Skeletal muscle tissue (tissue), 4 donors: Measurements from ENCODE around the gene AADAT. TPM values are rescaled to one million over a fixed set of nuclear protein-coding genes. Genes with fewer than 3 reads are reported as not detected.
"Not testable (repeated sequence)": the region's sequence is repeated elsewhere in the genome, so short reads cannot be mapped to it uniquely, and the experiment has no call there.

Experiments used
- H3K27ac ChIP-seq: one replicate; pipeline ENCODE4 v1.7.0; 2013; ENCODE audit warnings: mild to moderate bottlenecking, low read depth, low read length, inconsistent platforms
- H3K27me3 ChIP-seq, 3 donors: one replicate each; pipeline ENCODE4 v1.7.0; 2013; ENCODE audit warnings: low read length in 3 of 3; ENCODE audit not compliant: control insufficient read depth in 3 of 3, insufficient read depth in 3 of 3
- H3K36me3 ChIP-seq, 3 donors: one replicate each; pipeline ENCODE4 v1.7.0; 2013; ENCODE audit warnings: low read length in 3 of 3; ENCODE audit not compliant: control insufficient read depth in 3 of 3, insufficient read depth in 3 of 3
- H3K4me1 ChIP-seq, 3 donors: one replicate each; pipeline ENCODE4 v1.7.0; 2013; ENCODE audit warnings: low read length in 3 of 3, mild to moderate bottlenecking in 3 of 3; ENCODE audit not compliant: control insufficient read depth in 3 of 3, insufficient read depth in 3 of 3
- H3K4me3 ChIP-seq, 3 donors: one replicate each; pipeline ENCODE4 v1.7.0; 2013; ENCODE audit warnings: low read length in 3 of 3
- H3K9ac ChIP-seq, 3 donors: one replicate each; pipeline ENCODE4 v1.7.0; 2013; ENCODE audit warnings: low read length in 3 of 3, mild to moderate bottlenecking in 3 of 3, moderate library complexity in 2 of 3, low read depth in 1 of 3
- H3K9me3 ChIP-seq, 3 donors: one replicate each; pipeline ENCODE4 v1.7.0; 2013; ENCODE audit warnings: low read length in 3 of 3; ENCODE audit not compliant: control insufficient read depth in 3 of 3
- total RNA-seq: library from RNA; depleted of rRNA; stranded (reverse); fragments of >200 nt; gene quantifications from one replicate; pipeline ENCODE4 v1.2.3, GENCODE V29; 2014
- donor health status: Osteomylitis.

AADAT gene
- total RNA-seq, 1 donor from 2014 or later = 2.1 TPM

DNA sequence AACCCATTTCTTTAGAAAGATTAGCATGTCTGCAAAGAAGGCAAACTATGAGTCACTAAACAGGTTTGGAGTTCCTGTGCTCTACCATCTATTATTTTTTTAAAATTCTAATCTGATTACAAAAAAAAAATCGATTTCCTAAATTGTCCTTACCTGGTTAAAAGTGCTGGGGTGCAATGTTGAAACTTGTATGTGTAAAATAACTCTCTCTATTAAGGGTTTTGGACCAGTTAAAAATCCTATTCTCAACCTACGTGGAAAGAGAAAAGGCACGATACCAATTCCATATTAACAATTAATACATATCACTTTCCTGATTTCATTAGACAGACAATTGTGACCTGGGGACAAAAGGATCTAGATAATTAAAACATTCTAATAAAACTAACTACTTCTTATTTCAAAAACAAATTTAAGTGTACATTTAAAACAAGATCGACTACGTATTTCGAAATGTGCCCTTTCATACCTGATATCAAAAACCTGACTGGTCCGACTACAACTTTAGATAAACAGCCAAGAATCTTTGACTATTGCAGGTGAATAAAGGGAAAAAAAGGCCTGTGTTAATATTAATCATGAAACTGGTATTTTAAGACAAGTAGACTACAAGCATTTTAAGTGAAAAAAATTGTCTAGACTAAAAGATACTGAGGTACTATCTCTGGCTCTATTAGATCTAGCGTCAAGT is 21.2 kb downstream of the AADAT start:
- Histone ChIP-seq H3K9ac (no peak overlapping the region), H3K4me3 (no peak overlapping the region), H3K27ac (no peak overlapping the region), H3K36me3 (peaks cover 2 to 12% (median 10%) of the 10 kb centered on the region in 3 donors), H3K9me3 (no peaks in the 10 kb centered on the region), H3K27me3 (no peaks in the 10 kb centered on the region), H3K4me1 (no peaks in the 10 kb centered on the region)

- no peak overlapping the region for H3K9ac ChIP-seq
- no peak overlapping the region for H3K27ac ChIP-seq
- H3K4me3 ChIP-seq = no peak overlapping the region
- no peaks in the 10 kb centered on the region for H3K9me3 ChIP-seq
- no peaks in the 10 kb centered on the region for H3K4me1 ChIP-seq
- H3K27me3 ChIP-seq = no peaks in the 10 kb centered on the region
- peaks cover 0 to 4% (median 0%) of the 10 kb centered on the region in 3 donors for H3K36me3 ChIP-seq
These were observed 30.3 kb downstream of the AADAT start for GRCh38 chr4:170059421-170059820.

GRCh38 chr4:170058826-170059225 is 30.9 kb downstream of the AADAT start:
- H3K4me3 ChIP-seq = no peak overlapping the region
- peaks cover 0 to 4% (median 0%) of the 10 kb centered on the region in 3 donors for H3K36me3 ChIP-seq
- H3K9me3 ChIP-seq = no peaks in the 10 kb centered on the region
- H3K4me1 ChIP-seq = no peaks in the 10 kb centered on the region
- H3K27me3 ChIP-seq = no peaks in the 10 kb centered on the region
- no peak overlapping the region for H3K27ac ChIP-seq
- no peak overlapping the region for H3K9ac ChIP-seq

- Histone ChIP-seq H3K36me3 (peaks cover 0 to 4% (median 0%) of the 10 kb centered on the region in 3 donors), H3K27ac (no peak overlapping the region), H3K9me3 (no peaks in the 10 kb centered on the region), H3K4me3 (no peak overlapping the region), H3K4me1 (no peaks in the 10 kb centered on the region), H3K27me3 (no peaks in the 10 kb centered on the region), H3K9ac (no peak overlapping the region)
These were observed 31.9 kb downstream of the AADAT start for GRCh38 chr4:170057866-170058265.

- H3K9ac ChIP-seq = no peak overlapping the region
- no peak overlapping the region for H3K4me3 ChIP-seq
- H3K4me1 ChIP-seq = no peaks in the 10 kb centered on the region
- no peaks in the 10 kb centered on the region for H3K9me3 ChIP-seq
- no peaks in the 10 kb centered on the region for H3K27me3 ChIP-seq
- no peak overlapping the region for H3K27ac ChIP-seq
- H3K36me3 ChIP-seq = no peaks in the 10 kb centered on the region
These were observed 36.8 kb downstream of the AADAT start for GRCh38 chr4:170052919-170053318.

DNA sequence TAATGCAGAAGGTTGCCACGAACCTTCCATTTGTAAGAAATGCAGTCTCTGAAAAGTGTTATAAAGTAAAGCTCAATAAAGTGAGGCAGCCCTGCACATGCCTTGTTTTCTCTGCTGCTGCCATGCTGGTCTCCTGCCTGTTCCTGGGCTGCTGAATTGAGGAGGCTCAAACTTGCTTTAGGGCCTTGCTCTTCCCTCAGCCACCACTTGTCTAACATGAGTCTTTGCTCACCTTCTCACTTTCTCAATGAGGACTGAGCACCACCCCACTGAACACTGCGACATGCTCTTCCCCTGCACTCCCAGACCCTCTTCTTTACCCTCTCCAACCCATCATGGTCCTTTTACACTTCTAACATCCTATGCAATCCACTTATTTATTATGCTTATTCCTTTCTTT is 38.4 kb downstream of the AADAT start:
- no peak overlapping the region for H3K4me3 ChIP-seq
- H3K36me3 ChIP-seq = no peaks in the 10 kb centered on the region
- H3K9me3 ChIP-seq = no peaks in the 10 kb centered on the region
- no peak overlapping the region for H3K9ac ChIP-seq
- no peak overlapping the region for H3K27ac ChIP-seq
- H3K4me1 ChIP-seq = no peaks in the 10 kb centered on the region
- no peaks in the 10 kb centered on the region for H3K27me3 ChIP-seq

DNA sequence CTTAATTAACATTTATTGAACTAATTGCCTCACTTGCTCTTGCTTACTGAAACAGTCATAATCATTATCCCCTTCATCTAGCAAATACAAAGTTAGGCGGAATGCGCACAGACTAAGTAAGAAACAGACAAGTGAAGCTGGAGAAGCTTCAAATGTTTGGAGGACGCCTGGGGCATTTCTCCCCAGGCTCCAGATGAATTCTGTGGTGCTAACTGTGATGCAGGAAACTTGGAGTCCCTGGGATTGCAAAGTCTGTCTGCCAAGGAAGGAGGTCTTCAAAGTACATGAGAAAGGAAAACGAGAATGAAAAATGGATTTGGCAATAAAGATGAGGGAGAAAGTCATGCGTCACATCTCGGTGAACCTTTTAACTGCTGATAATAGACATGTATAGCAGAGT is 40.0 kb downstream of the AADAT start:
- no peak overlapping the region for H3K4me3 ChIP-seq
- no peaks in the 10 kb centered on the region for H3K9me3 ChIP-seq
- H3K9ac ChIP-seq = no peak overlapping the region
- H3K27ac ChIP-seq = no peak overlapping the region
- H3K27me3 ChIP-seq = no peaks in the 10 kb centered on the region
- H3K36me3 ChIP-seq = no peaks in the 10 kb centered on the region
- H3K4me1 ChIP-seq = no peaks in the 10 kb centered on the region

DNA sequence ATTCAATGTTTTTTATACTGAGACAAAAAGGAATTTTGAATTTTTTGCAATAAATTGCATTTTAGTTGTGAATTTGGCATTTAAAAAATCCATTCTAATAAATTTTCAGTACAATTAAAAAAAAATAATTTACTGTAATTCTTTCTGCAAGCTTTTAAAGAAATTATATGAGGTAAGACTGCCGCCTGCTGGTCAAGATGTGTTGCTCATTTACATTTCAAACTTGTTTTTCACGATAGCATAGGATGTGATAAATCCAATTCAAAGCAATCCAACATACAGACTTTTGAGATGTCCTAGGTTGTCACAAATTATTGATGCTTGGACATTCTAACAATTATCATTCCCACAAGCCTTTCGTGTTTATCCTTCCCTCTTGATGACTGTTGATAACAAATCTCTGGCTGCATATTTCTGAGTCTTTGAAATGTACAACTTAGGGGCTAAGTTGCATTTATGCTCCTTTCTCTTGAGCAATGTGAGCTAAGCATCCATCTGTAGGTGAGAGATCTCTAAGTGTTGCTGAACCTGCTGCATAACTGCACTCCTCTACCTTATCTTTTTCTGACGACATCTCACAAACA is 41.9 kb downstream of the AADAT start:
- no peak overlapping the region for H3K27ac ChIP-seq
- H3K4me3 ChIP-seq = no peak overlapping the region
- no peaks in the 10 kb centered on the region for H3K4me1 ChIP-seq
- no peaks in the 10 kb centered on the region for H3K36me3 ChIP-seq
- H3K27me3 ChIP-seq = no peaks in the 10 kb centered on the region
- H3K9me3 ChIP-seq = no peaks in the 10 kb centered on the region
- H3K9ac ChIP-seq = no peak overlapping the region

DNA sequence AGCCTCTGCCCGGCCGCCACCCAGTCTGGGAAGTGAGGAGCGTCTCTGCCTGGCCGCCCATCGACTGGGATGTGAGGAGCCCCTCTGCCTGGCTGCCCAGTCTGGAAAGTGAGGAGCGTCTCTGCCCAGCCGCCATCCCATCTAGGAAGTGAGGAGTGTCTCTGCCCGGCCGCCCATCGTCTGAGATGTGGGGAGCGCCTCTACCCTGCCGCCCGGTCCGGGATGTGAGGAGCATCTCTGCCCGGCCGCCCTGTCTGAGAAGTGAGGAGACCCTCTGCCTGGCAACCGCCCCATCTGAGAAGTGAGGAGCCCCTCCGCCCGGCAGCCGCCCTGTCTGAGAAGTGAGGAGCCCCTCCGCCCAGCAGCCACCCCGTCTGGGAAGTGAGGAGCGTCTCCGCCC is 43.6 kb downstream of the AADAT start:
- H3K27ac ChIP-seq, H3K4me3 ChIP-seq, H3K36me3 ChIP-seq, H3K9ac ChIP-seq, H3K4me1 ChIP-seq, H3K27me3 ChIP-seq, H3K9me3 ChIP-seq: not testable (repeated sequence)

DNA sequence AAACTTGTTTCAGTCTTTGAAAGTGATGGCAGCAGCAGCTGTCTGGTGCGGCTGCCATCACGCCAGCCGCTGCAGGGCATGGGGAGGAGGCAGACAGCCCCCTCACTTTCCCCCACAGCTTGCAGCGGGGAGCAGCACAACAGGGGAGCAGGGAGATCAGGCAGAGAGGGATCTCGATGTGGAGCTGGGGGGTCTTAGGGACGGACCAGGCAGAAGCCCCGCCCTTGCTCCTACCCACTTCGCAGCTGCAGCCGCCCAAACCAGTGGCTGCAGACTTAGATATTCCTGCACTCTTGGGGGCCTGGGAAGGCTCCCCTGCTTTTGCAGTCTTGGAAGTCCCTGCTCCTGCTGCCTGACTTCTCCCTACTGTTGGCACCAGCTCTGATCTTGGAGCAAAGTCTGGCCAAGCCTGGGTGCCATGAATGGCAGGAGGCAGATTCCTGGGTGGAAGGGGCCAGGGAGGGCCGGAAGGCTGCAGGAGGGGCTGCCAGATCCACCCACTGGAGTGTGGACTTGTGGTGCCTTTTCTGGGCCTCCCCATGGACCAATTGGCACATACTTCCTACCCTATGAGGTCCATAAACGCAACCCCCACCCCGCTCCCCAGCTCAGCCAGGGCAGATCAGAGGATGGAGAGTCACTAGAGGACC is 49.6 kb downstream of the AADAT start:
- Histone ChIP-seq H3K27me3 (peaks cover 0 to 6% (median 0%) of the 10 kb centered on the region in 3 donors), H3K4me1 (no peaks in the 10 kb centered on the region), H3K9me3 (no peaks in the 10 kb centered on the region), H3K36me3 (no peaks in the 10 kb centered on the region), H3K27ac (no peak overlapping the region), H3K9ac (no peak overlapping the region), H3K4me3 (no peak overlapping the region)
